ENCODE measurements around the gene RNF43. TPM values are rescaled to one million over a fixed set of nuclear protein-coding genes. Genes with fewer than 3 reads are reported as not detected.

The RNF43 gene
- total and polyA plus RNA-seq, 2 of the 13 experiments (the other 11 are each of a cell fraction or from before 2014, with no cell fraction given), result 31.0 to 53.4 TPM

GRCh38 chr17:58369214-58370031 lies 47.9 kb downstream of the RNF43 start (continued):
- TF ChIP-seq TSC22D2 (CRISPR knock-in tag; IDR thresholded peaks at IDR 0.05; ENCODE audit: borderline replicate concordance) (no peak), ELF4 (CRISPR knock-in tag; IDR thresholded peaks at IDR 0.05; ENCODE audit: borderline replicate concordance) (0 out of 2 replicates have a peak, but pooled peaks have one; percentile 47), ARHGAP35 (CRISPR knock-in tag; IDR thresholded peaks at IDR 0.05; ENCODE audit: borderline replicate concordance) (0 out of 2 replicates have a peak, but pooled peaks have one; percentile 57), PRDM4 (CRISPR knock-in tag; IDR thresholded peaks at IDR 0.05; ENCODE audit: borderline replicate concordance) (no peak), ZFP91 (CRISPR knock-in tag; IDR thresholded peaks at IDR 0.05; ENCODE audit: borderline replicate concordance) (no peak), SMARCC2 (IDR thresholded peaks at IDR 0.05) (no peak), ZFY (CRISPR knock-in tag; IDR thresholded peaks at IDR 0.05) (peak; percentile 48), MTA1 (CRISPR knock-in tag; IDR thresholded peaks at IDR 0.05; ENCODE audit: borderline replicate concordance) (no peak), ATAD3A (CRISPR knock-in tag; IDR thresholded peaks at IDR 0.05) (no peak), NCOA1 (CRISPR knock-in tag; IDR thresholded peaks at IDR 0.05) (no peak), GFI1 (CRISPR knock-in tag; IDR thresholded peaks at IDR 0.05; ENCODE audit: borderline replicate concordance) (no peak; the same call in 1 of the 2 replicates), ZBTB42 (CRISPR knock-in tag; IDR thresholded peaks at IDR 0.05) (no peak), TP53 (CRISPR knock-in tag; conservative IDR thresholded peaks at IDR 0.05) (no peak), ZNF749 (CRISPR knock-in tag; IDR thresholded peaks at IDR 0.05; ENCODE audit: borderline replicate concordance) (no peak), ATRX (CRISPR knock-in tag; IDR thresholded peaks at IDR 0.05; ENCODE audit: borderline replicate concordance) (no peak), ZFX (CRISPR knock-in tag; IDR thresholded peaks at IDR 0.05; ENCODE audit: low read depth) (peak; percentile 83), ZFP36 (IDR thresholded peaks at IDR 0.05; ENCODE audit: borderline replicate concordance, low read depth, low read length, partially characterized antibody) (no peak), ZNF451 (CRISPR knock-in tag; IDR thresholded peaks at IDR 0.05) (no peak), ZNF3 (CRISPR knock-in tag; IDR thresholded peaks at IDR 0.05) (no peak), ZNF768 (CRISPR knock-in tag; IDR thresholded peaks at IDR 0.05) (no peak)
- TF ChIP-seq, protein P1, sequence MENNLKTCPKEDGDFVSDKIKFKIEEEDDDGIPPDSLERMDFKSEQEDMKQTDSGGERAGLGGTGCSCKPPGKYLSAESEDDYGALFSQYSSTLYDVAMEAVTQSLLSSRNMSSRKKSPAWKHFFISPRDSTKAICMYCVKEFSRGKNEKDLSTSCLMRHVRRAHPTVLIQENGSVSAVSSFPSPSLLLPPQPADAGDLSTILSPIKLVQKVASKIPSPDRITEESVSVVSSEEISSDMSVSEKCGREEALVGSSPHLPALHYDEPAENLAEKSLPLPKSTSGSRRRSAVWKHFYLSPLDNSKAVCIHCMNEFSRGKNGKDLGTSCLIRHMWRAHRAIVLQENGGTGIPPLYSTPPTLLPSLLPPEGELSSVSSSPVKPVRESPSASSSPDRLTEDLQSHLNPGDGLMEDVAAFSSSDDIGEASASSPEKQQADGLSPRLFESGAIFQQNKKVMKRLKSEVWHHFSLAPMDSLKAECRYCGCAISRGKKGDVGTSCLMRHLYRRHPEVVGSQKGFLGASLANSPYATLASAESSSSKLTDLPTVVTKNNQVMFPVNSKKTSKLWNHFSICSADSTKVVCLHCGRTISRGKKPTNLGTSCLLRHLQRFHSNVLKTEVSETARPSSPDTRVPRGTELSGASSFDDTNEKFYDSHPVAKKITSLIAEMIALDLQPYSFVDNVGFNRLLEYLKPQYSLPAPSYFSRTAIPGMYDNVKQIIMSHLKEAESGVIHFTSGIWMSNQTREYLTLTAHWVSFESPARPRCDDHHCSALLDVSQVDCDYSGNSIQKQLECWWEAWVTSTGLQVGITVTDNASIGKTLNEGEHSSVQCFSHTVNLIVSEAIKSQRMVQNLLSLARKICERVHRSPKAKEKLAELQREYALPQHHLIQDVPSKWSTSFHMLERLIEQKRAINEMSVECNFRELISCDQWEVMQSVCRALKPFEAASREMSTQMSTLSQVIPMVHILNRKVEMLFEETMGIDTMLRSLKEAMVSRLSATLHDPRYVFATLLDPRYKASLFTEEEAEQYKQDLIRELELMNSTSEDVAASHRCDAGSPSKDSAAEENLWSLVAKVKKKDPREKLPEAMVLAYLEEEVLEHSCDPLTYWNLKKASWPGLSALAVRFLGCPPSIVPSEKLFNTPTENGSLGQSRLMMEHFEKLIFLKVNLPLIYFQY (CRISPR knock-in tag; IDR thresholded peaks at IDR 0.05; ENCODE audit: borderline replicate concordance), result no peak
